Measurements from ENCODE around the gene TCEA2. TPM values are rescaled to one million over a fixed set of nuclear protein-coding genes. Genes with fewer than 3 reads are reported as not detected.

The TCEA2 gene
- total and polyA plus RNA-seq, 2 of the 13 experiments (the other 11 are each of a cell fraction or from before 2014, with no cell fraction given), result 28.1 to 33.7 TPM

- TF ChIP-seq TEF (CRISPR knock-in tag; IDR thresholded peaks at IDR 0.05) (0 out of 2 replicates have a peak, but pooled peaks have one; percentile 43), CSRNP2 (CRISPR knock-in tag; conservative IDR thresholded peaks at IDR 0.05; ENCODE audit: low read depth) (no peak), HNRNPLL (IDR thresholded peaks at IDR 0.05; ENCODE audit: low read depth, low read length, poor library complexity, severe bottlenecking) (peak; percentile 25), ZNF446 (CRISPR knock-in tag; IDR thresholded peaks at IDR 0.05) (no peak), ZNF343 (CRISPR knock-in tag; IDR thresholded peaks at IDR 0.05) (0 out of 2 replicates have a peak, but pooled peaks have one; percentile 55), SUZ12 (IDR thresholded peaks at IDR 0.05; ENCODE audit: low read depth, low read length) (no peak), TRAFD1 (CRISPR knock-in tag; IDR thresholded peaks at IDR 0.05; ENCODE audit: borderline replicate concordance) (peak; percentile 61; the same call in 1 of the 2 replicates), BRF2 (CRISPR knock-in tag; IDR thresholded peaks at IDR 0.05) (0 out of 2 replicates have a peak, but pooled peaks have one; percentile 43), ADNP (CRISPR knock-in tag; IDR thresholded peaks at IDR 0.05) (no peak), ASH2L (IDR thresholded peaks at IDR 0.05; ENCODE audit: insufficient read length, low read depth, low read length) (no peak), REL (CRISPR knock-in tag; conservative IDR thresholded peaks at IDR 0.05) (no peak), ZNF615 (CRISPR knock-in tag; IDR thresholded peaks at IDR 0.05; ENCODE audit: borderline replicate concordance) (peak; percentile 56; the same call in 1 of the 2 replicates), TFDP2 (CRISPR knock-in tag; IDR thresholded peaks at IDR 0.05) (peak; percentile 10; the same call in 1 of the 2 replicates), NR2F6 (IDR thresholded peaks at IDR 0.05) (0 out of 2 replicates have a peak, but pooled peaks have one; percentile 24), NR2F6 (CRISPR knock-in tag; IDR thresholded peaks at IDR 0.05) (no peak; the same call in none of the 2 replicates), ZNF224 (CRISPR knock-in tag; IDR thresholded peaks at IDR 0.05) (no peak), ZNF740 (CRISPR knock-in tag; IDR thresholded peaks at IDR 0.05) (0 out of 2 replicates have a peak, but pooled peaks have one; percentile 24), SP1 (IDR thresholded peaks at IDR 0.05) (no peak), SP1 (CRISPR knock-in tag; IDR thresholded peaks at IDR 0.05) (peak; percentile 1; the same call in 1 of the 2 replicates), ZNF430 (CRISPR knock-in tag; IDR thresholded peaks at IDR 0.05) (peak; percentile 63; the same call in 1 of the 2 replicates), ARNTL (CRISPR knock-in tag; IDR thresholded peaks at IDR 0.05) (peak; percentile 82), AGO1 (IDR thresholded peaks at IDR 0.05; ENCODE audit: low read depth, low read length, poor library complexity, severe bottlenecking) (peak; percentile 77)
Measured at GRCh38 chr20:64064145-64064698, 1.2 kb downstream of the TCEA2 start (continued).
